ENCODE data around the gene RGS19. TPM values are rescaled to one million over a fixed set of nuclear protein-coding genes. Genes with fewer than 3 reads are reported as not detected.

RGS19 gene
- total RNA-seq, 1 experiment from 2014 or later, result 12.8 TPM

DNA sequence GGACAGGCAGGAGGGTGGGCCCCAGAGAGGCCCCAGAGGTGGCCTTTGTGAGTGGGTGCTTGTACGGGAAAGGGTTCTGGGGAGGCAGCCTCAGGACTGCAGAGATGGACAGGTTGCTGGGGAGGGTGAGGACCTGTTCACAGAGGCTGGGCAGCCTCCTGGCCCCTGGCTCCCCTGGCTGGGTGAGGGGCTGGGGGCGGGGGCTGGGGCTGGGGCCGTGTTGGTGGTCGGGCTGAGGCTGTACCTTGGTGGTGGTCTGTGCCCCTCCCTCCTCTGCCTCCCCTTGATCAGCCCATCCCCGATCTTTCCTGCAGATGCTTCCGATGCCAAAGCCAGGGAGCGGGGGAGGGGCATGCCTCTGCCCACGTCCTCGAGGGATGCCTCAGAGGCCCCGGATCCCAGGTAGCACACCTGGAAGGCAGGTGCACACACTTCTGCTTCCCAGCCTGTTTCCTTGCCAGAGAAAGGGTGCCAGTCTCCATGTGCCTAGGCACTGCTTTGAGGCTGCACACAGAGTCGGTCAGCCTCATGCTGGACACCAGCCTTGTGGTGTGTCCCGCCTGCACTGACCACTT lies 11.5 kb downstream of the RGS19 start:
- no peak overlapping the region for H3K4me2 ChIP-seq (ENCODE audit: insufficient read depth, insufficient read length, low read length)
- no peak overlapping the region for H2AK5ac ChIP-seq (ENCODE audit: insufficient read length, low read length)
- H2BK12ac ChIP-seq (ENCODE audit: insufficient read length, low read depth, low read length), result no peak overlapping the region
- no peak overlapping the region for H2AFZ ChIP-seq (ENCODE audit: low read length)
- no peak overlapping the region for H2BK20ac ChIP-seq (ENCODE audit: low read depth, low read length, poor library complexity, severe bottlenecking)
- H4K20me1 ChIP-seq (ENCODE audit: control insufficient read depth, insufficient read depth, insufficient read length), result no peaks in the 10 kb centered on the region
- H3K79me2 ChIP-seq (ENCODE audit: insufficient read depth, low read length), result no peaks in the 10 kb centered on the region
- Mint-ChIP-seq H3K4me3 (no peak overlapping the region), H3K4me1 (peaks cover 21 to 35% of the 10 kb centered on the region in 2 experiments), H3K36me3 (ENCODE audit: insufficient read depth in 1 of 3, low read depth in 3 of 3) (peaks cover 0 to 3% (median 0%) of the 10 kb centered on the region in 3 experiments; a peak in 3 of 7 replicates), H3K9me3 (no peaks in the 10 kb centered on the region), H3K27me3 (ENCODE audit: low read depth) (peaks cover 1% of the 10 kb centered on the region), H3K27ac (peak overlapping the region in 2 of 3 experiments; percentile 22 to 40; a peak in 1 of 7 replicates)
- H3K4me1 ChIP-seq (ENCODE audit: insufficient read depth, low read length), result peaks cover 1% of the 10 kb centered on the region; the same call in 1 of the 2 replicates
- no peak for DNase-seq
- H2BK120ac ChIP-seq (ENCODE audit: low read depth, low read length, poor library complexity, severe bottlenecking), result no peak overlapping the region
- H3K9me3 ChIP-seq (ENCODE audit: control insufficient read depth, low read depth, low read length), result no peaks in the 10 kb centered on the region
- H3K9ac ChIP-seq (ENCODE audit: extremely low read depth, insufficient read length, low read length), result no peak overlapping the region
- H4K8ac ChIP-seq (replicated peaks; ENCODE audit: insufficient read length, low read depth, low read length), result no peak overlapping the region
- no peak overlapping the region for H3K4ac ChIP-seq (ENCODE audit: low read depth, low read length)
- H3K23ac ChIP-seq (ENCODE audit: insufficient read length, low read depth, low read length), result no peak overlapping the region
- no peaks in the 10 kb centered on the region for H3K79me1 ChIP-seq (ENCODE audit: insufficient read depth, low read depth, low read length, poor library complexity, severe bottlenecking)
- H3K14ac ChIP-seq (ENCODE audit: insufficient read depth, low read length), result no peak overlapping the region
- no peaks in the 10 kb centered on the region for H3K27me3 ChIP-seq (ENCODE audit: insufficient read depth, low read length)
- H3K27ac ChIP-seq (ENCODE audit: insufficient read length, low read depth, low read length), result no peak overlapping the region
- H3K23me2 ChIP-seq (ENCODE audit: insufficient read length, low read depth, low read length, poor library complexity, severe bottlenecking), result peaks cover 6% of the 10 kb centered on the region
- no peak overlapping the region for H3K56ac ChIP-seq (ENCODE audit: insufficient read length, low read depth, low read length)
- H2BK15ac ChIP-seq (ENCODE audit: low read depth, low read length), result no peak overlapping the region
- no peak overlapping the region for H3K18ac ChIP-seq (ENCODE audit: insufficient read length, low read depth, low read length)
- WGBS (ENCODE audit: extremely low coverage, insufficient read length, low lambda C conversion rate), result no CpG with 5 or more reads among the region's 12 CpGs
- TF ChIP-seq, protein P1, sequence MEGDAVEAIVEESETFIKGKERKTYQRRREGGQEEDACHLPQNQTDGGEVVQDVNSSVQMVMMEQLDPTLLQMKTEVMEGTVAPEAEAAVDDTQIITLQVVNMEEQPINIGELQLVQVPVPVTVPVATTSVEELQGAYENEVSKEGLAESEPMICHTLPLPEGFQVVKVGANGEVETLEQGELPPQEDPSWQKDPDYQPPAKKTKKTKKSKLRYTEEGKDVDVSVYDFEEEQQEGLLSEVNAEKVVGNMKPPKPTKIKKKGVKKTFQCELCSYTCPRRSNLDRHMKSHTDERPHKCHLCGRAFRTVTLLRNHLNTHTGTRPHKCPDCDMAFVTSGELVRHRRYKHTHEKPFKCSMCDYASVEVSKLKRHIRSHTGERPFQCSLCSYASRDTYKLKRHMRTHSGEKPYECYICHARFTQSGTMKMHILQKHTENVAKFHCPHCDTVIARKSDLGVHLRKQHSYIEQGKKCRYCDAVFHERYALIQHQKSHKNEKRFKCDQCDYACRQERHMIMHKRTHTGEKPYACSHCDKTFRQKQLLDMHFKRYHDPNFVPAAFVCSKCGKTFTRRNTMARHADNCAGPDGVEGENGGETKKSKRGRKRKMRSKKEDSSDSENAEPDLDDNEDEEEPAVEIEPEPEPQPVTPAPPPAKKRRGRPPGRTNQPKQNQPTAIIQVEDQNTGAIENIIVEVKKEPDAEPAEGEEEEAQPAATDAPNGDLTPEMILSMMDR (conservative IDR thresholded peaks at IDR 0.05), result no peak
- no peak overlapping the region for H3T11ph ChIP-seq (ENCODE audit: low read length)
- no peak overlapping the region for H4K5ac ChIP-seq (ENCODE audit: insufficient read length, low read depth, low read length)
- no peak overlapping the region for H4K91ac ChIP-seq (ENCODE audit: insufficient read length, low read depth, low read length)
- H2BK5ac ChIP-seq (ENCODE audit: insufficient read length, low read length), result no peak overlapping the region

Data from H9 (cell line).